HG03060 (cell line): ENCODE results near the gene GALR2.

Source experiments
- ATAC-seq: cut with Tn5 transposase; IDR thresholded peaks from one replicate; pipeline ENCODE4 v1.9.1; 2021; ENCODE audit warnings: low read depth, moderate number of reproducible peaks; ENCODE audit not compliant: unreplicated experiment

Gene GALR2

DNA sequence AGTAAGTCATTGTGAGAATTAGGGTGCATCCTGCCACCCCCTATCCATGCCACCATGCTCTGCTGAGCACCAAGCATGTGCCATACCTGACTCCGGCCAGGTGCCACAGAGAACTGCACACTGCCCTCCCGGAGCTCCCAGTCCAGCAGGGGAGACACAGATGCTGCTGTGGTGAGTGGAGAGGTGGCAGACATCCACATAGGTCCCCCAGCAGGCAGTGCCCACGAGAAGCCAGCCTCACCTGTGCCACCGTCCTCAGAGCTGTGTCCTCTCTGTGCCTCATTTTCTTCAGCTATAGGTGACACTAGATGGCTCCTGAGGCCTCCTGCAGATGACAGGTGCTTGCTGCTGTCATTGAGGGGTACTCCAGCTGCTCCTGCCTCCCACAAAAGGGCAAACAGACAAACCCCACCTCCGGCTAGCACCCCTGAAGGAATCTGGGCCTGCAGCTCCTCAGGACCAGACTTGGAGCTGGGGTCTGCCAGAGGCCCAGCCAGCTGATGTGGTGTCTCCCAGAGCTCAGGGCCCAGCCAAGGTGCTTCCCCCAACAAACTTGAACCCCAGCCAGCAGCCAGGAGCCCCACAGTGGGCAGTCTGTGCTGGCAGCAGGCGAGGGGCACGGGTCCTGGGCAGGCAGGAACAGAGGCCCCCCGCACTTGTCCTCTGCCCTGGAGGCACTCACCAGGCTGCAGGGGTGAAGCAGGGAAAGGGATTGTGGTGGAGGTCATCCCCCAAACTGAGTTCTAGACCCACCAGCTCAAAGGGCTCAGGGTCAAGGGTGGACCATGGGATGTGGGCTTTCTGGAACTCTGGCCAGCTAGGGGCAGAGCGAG is 49.4 kb downstream of the GALR2 start:
- ATAC-seq = no peak

DNA sequence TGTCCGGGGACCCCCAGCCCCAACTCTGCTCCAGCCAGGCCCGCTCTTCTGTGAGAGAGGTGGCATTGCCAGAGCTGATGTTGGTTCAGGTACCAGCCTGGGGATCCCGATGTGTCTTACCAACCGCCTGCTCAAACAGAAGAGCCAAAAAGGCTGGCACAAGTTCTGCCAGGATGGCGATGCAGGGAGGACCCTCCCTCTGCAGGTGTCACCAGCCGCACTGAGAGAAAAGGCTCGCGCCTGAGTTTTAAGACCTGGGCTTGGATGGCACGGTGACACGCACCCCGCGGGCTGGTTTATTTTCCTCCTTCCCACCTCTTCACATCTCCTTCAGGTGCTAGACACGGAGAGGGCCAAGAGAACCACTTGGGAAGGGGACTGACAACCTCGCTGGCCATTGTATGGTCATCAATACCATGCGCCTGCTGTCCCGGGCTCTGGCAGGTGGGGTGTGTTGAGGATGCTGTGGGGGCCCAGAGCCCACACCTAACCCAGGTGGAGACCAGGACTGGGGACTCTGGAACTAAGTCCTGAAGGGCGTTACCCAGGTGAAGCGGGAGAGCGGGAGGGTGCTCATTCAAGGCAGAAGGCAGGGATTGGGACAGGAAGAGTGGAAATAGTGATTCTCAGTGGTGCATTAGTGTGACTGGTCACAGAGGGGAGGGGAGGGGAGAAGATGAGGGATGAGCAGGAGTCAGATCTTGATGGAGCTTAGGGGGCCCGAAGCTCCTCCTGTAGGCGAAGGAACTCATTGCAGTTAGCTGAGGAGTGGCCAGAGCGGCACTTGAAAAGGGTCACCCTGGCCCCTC is 50.2 kb downstream of the GALR2 start:
- no peak for ATAC-seq

GRCh38 chr17:76125391-76125675 is 50.8 kb downstream of the GALR2 start:
- ATAC-seq = no peak

- no peak for ATAC-seq
These were observed 51.3 kb downstream of the GALR2 start for GRCh38 chr17:76125922-76126321.
